ENCODE data around the gene BCAR3.
A peak's percentile ranks its signal among the peaks of the same experiment; 100 is the strongest.
"Not testable (repeated sequence)": the region's sequence is repeated elsewhere in the genome, so short reads cannot be mapped to it uniquely, and the experiment has no call there.

BCAR3 gene

DNA sequence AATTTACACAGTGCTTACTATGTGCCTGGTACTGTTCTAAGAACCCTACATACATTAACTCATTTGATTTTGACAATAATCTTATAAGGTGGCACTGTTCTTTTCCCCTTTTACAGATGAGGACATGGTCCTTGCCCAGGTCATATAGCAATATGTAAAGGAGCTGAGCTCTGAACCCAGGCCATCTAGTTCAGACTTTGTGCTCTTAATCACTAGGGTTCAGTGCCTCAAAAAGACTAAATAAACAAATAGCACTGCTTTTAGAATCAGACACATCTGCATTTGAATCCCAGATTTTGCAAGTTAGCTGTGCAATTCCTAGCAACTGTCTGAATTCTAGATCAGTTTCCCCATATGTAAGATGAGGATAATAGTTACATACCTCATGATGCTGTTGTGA, 8.7 kb upstream of the BCAR3 start:
- DNase-seq (ENCODE audit: low read depth in 1 of 2, low spot score in 1 of 2) = no peak

DNA sequence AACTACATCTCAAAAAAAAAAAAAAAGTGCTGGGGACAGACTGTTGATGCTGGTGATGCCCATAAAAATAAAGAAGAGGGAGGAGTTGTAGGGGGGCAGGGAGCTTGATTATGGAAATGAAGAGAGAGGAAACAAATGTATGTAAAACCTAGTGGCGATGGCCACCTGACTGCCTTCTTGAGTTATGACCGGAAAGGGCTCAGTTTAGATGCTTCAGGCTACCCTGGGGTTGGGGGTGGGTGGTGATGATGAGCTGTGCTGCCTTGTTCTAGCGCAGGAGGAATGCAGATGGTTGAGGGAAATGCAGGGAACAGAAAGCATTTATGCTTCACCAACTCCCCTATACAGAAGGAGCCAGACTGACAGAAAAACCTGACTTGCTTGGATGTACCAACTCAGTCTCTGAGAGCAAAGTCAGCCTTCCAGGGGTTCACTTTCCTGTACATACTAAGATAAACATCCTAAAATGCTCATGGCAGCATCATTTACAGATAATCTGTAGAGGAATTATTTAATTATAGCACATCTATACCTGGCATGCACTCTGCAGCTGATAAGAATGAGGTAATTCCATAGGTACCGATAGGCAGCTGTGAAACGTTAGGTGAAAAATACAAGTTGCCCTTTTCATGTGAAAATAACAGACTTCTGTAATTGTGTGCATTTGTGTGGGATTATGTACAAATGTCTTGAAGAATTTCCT, 8.0 kb upstream of the BCAR3 start:
- DNase-seq (ENCODE audit: low read depth in 1 of 2, low spot score in 1 of 2) = no peak

DNA sequence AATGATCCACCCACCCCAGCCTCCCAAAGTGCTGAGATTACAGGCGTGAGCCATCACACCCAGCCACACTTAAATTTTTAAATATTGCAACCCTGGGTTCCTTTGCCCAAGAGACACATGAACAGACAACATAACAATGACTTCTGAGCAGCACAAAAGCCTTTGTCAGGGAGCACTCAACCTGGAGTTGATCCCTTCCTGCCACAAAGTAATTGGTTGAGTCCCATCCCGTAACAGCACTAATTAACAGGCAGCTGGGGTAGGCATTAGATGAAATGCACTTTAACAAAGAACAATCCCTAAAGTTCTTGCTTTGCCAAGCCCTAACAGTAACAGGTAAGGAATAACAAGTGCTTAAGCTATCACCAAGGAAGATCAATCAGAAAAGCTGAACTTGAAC, 5.9 kb upstream of the BCAR3 start:
- no peak for DNase-seq (ENCODE audit: low read depth in 1 of 2, low spot score in 1 of 2)

DNA sequence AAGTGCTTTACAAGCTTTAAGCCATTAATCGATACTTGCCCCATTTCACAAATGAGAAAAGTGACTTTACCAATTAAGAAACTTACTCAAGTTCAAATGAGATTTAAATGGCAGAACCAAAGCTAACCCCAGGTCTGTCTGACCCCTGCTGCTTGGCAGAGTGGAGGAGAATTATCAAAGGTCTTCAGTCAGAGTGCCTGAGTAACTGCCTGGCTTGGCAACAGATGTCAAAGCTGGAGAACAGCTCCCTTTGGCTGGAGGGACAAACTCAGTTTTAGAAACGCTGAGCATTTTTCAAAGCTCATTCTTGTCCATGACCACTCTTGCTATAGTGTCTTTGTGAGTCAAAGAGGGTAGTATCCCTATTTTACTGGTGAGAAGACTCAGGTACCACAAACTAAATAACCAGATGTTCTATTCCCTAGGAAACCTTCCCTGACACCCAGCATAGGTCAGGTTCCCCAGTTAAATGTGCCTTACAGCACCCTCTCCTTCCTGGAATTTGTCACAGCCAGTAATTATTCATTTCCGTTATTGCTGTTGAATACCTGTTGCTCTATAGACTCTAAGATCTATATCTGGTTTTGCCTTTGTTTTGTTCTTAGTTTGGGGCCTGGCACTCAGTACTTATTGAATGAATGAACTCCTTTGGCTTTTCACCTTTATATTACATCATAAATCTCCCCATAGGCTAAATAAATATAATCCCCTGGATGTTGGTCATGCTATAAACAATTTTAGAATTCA, 5.0 kb upstream of the BCAR3 start:
- DNase-seq (ENCODE audit: low read depth in 1 of 2, low spot score in 1 of 2) = no peak

DNA sequence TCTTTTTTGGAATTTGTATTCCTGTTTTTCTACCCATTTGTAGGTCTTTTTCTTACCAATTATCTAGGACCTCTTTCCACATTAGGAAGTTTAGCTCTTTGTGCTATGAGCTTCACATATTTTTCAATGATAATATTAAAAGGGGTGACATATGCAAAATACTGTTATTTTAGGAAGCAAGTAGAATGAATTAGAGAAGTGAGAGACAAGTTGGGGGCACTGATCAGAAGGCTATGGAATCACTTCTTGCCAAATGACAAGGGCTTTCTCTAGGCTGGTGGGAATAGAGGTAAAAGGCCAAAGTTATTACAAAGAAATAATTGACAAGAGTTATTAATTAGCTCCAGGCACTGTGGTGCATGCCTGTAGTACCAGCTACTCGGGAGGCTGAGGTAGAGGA, 4.3 kb upstream of the BCAR3 start:
- no peak for DNase-seq (ENCODE audit: low read depth in 1 of 2, low spot score in 1 of 2)

DNA sequence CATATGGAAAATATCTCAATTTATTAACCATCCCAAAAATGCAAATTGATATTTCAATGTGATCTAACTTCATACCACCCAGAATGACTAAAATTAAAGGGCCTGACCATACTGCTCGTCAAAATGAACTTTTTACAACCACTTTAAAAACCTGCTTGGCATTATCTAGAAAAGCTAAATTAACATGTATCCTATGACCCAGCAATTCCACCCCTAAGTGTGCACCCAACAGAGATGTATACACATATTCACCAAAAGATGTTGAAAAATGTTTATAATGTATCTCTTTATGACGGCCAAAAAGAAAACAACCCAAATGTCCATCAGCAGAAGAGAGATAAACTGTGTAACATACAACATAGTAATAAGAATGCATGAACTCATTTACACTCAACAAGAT, 1.6 kb upstream of the BCAR3 start:
- DNase-seq (ENCODE audit: low read depth in 1 of 2, low spot score in 1 of 2) = no peak

DNA sequence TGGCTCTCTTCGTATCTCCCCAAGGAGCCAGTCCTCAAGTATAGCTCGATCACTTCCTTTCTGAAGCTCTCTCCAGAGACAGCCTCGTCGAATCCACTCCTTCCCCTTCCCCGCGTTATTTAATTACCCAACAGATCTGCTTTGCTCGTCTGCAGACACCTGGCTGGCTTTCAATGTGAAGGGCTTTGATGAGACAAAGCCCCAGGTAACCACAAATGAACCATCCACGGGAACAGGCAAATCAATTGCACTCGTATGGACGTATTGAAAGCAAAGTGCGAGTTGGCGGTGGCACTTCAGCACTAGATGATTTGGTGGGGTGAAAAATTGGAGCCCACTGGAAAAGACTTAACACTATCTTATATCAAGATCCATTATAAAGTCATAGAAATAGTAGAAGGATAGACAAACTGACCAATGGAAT, 364 bp upstream of the BCAR3 start:
- DNase-seq (ENCODE audit: low read depth in 1 of 2, low spot score in 1 of 2) = no peak

DNA sequence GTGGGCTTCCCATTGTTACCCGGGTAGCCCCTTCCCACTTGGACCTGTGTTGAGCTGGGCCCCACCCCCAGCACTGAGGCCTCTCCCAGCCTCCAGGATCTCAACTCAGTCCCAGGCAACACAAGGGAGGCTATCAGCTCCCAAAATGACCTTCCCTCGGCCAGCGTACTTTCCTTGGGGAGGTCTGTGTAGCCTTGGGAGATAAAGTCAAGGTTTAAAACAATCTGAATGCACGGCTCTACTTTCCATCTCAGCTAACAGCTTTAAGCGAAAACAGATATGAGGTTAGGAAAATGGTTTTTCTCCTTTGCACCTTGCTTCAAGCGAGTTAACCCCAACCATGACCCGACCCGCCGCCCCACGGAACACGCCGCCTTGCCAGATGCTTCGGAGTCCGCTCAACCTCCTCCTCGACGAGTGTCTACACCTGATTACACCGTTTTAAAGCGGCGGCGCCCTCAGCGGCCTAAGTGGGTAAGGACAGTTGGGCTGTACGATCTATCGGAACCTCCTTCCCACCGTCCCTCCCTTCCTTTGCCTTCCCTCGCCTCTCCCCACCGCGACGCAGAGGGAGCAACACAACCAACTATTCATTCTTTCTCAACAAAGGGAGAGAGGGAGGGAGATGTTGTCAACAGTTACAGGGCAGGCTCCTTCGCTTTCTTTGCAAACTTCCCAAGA, 1.1 kb downstream of the BCAR3 start:
- peak in 1 of 2 donors; percentile 29 for DNase-seq (ENCODE audit: low read depth in 1 of 2, low spot score in 1 of 2)

DNA sequence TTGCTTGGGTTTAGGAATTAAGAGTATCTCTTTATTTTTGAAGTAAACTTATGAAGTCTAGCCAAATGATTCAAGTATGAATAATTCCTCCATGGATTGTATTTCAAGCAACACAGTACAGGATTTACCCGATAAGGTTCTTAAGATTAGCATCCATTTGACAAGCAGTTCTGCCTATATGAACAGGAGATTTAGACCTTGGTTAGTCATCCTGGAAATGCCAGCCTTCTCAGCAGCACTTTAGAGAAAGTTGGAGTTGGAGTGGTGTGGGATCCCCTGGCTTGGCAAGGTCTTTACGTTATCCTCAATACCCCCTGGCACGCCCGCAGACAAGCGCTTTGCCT, 1.6 kb downstream of the BCAR3 start:
- DNase-seq (ENCODE audit: low read depth in 1 of 2, low spot score in 1 of 2) = no peak

DNA sequence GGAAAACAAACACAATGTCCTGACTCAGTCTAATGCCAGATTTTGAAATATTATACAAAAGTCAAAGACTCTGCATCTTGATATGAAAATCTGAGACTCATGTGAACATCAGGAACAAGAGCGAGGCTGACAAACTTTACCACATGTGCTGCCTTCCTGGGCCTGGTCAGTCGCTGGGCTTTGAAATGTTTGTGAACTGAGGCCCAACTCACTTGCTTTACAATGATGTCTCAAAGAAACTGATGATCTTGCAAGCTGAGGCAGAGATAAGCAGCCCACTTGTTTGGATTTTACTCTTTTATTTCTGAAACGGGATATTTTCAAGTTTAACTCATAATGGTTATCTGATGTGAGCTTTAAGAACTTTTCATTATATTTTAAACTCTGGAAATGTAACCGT, 2.1 kb downstream of the BCAR3 start:
- no peak for DNase-seq (ENCODE audit: low read depth in 1 of 2, low spot score in 1 of 2)

DNA sequence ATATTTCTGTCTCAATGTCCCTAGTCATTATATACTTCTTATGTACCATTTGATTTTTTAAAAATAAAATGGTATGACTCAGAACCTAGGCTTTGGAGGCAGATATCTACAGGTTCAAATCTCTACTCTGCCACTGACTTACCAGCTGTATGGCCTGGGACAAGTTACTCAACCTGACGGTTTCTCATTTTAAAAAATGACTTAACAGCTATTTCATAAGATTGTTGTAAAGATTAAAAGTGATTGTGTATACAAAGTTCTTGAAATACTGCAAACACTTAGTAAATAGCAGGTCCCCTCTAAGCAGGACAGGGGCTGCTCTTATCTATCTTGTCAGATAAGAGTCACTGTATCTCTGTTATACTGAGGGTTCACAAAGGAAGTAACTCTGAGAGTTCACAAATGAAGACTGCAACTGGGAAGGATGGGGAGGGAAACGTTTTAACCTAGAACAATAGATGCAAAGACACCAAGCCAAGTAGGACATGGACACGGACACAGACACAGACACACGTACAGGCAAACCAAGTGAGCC, 2.6 kb downstream of the BCAR3 start:
- no peak for DNase-seq (ENCODE audit: low read depth in 1 of 2, low spot score in 1 of 2)

DNA sequence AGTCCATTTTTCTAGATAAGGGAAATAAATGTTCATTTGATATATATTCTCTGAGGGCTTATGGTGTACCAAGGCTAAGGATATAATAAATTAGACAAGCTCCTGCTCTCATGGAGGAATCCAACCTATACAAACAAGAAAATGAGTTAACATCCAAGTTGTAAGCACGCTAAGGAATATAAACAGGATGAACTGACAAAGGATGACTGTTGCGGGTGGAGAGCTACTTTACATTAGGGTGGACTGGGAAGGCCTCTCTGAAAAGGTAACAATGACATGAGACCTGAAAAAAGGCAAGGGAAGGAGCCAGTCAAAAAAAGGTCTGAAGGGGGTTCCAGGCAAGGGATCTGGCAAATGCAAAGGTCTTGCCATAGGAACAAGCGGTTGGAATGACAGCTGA, 3.1 kb downstream of the BCAR3 start:
- no peak for DNase-seq (ENCODE audit: low read depth in 1 of 2, low spot score in 1 of 2)

DNA sequence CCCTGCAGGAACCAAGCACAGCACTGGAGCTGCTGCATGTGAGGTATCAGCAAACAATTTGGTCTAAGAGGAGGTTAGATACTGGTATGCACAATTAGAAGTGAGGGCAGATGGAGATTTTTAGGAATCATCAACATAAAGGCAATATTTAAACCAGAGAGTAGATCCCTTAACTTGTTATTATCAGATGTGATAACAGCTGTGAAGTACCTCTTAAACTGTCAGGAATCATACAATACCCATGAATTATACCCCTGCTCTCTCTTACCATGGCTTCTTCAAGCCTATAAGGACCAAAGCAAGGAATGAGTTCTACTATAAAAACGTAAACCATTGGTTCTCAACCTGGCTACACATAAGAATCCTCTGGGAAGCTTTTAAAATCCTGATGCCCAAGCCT, 3.9 kb downstream of the BCAR3 start:
- no peak for DNase-seq (ENCODE audit: low read depth in 1 of 2, low spot score in 1 of 2)

DNA sequence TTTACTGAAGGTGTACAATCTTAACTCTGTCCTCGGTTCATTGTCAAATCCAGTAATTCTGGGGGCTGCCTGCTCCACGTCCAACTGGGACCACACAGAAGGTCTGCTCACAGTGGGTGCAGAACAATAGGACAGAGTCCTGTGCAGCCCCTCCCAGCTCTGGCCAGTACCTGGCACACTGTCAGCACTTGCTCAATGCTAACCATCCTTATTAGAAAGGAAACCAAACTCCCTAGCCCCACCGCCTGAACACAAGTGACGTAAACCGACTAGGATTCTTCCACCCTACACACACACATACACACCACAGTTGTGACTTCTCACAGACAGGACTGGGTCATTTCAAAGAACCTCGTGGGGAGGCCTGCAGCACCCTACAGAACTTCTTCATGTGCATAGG, 5.2 kb downstream of the BCAR3 start:
- no peak for DNase-seq (ENCODE audit: low read depth in 1 of 2, low spot score in 1 of 2)

DNA sequence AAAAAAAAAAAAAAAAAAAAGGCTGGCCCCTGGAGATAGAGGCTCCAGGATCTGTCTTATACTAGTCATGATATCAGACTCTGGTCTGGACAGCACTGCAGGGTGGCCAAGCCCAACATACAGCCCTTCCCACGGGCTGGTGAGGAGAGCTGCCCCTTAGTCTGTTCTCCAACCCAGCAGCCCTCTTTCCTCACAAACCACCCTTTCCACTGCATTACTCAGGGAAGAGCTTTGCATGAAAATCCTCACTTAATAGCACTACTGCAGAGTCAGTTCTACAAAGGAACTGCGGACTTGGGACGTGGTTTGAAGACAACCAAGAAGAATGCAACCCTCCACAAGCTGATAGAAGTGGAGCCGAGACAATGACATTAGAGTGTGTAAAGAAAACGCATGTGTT, 5.7 kb downstream of the BCAR3 start:
- DNase-seq (ENCODE audit: low read depth in 1 of 2, low spot score in 1 of 2) = no peak

DNA sequence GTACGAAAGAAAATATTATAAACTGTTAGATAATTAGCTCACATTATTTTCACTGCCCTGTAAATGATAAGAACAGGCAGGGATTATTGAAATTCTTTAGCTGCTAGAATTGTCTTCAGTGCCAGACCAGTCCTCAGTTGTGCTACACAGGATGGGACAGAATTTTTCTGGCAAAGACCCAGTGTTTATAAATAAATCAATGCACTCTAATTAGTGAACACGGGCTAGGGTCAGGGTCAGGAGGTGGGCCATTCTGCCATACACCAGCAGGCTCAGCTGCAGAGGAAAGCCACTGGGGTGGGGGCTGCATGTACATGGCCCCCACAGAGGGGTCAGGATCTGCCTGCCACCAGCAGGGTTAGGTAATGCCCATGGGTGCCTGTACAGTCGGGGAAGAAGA, 6.4 kb downstream of the BCAR3 start:
- DNase-seq (ENCODE audit: low read depth in 1 of 2, low spot score in 1 of 2) = no peak

DNA sequence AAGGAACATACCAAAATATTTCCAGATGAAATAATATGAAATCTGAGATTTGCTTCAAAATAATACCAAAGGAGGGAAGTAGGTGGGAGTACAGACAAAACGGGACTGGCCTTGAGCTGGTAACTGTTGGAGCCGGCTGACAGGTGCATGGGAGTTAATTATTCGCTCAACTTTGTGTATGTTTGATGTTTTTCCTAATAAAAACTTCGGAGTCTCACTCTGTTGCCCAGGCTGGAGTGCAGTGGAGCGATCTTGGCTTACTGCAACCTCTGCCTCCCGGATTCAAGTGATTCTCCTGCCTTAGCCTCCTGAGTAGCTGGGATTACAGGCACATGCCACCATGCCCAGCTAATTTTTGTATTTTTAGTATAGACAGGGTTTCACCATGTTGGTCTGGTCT, 7.6 kb downstream of the BCAR3 start:
- DNase-seq (ENCODE audit: low read depth in 1 of 2, low spot score in 1 of 2) = not testable (repeated sequence)

DNA sequence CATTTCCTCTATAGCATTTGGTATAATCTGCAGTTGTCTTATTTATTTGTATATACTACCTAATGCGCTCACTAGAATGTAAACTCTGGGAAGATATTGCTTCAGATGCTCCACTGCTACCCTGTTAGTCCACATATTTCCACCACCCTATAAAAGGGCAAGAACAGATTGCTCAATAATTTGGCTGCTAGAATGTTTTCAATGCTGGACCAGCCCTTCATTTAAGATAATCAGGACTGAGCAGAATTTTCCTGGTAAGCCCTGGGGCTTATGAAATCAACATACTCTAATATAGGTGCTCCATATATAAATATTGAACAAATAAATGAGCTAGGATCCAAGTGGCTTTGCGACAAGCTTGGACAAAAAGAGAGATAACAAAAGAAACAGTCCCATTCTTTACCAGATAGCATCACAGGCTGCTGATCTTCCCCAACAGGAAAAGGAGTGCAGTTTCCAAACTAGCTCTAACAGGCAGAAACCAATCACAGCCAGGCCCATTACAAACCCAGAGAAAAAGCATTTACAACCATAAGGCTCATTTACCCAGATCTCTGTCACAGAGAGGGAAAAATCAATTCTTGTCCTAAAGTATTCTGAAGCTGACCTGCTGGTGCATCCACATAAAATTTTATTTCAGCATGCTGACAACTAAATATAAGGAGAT, 8.3 kb downstream of the BCAR3 start:
- no peak for DNase-seq (ENCODE audit: low read depth in 1 of 2, low spot score in 1 of 2)

DNA sequence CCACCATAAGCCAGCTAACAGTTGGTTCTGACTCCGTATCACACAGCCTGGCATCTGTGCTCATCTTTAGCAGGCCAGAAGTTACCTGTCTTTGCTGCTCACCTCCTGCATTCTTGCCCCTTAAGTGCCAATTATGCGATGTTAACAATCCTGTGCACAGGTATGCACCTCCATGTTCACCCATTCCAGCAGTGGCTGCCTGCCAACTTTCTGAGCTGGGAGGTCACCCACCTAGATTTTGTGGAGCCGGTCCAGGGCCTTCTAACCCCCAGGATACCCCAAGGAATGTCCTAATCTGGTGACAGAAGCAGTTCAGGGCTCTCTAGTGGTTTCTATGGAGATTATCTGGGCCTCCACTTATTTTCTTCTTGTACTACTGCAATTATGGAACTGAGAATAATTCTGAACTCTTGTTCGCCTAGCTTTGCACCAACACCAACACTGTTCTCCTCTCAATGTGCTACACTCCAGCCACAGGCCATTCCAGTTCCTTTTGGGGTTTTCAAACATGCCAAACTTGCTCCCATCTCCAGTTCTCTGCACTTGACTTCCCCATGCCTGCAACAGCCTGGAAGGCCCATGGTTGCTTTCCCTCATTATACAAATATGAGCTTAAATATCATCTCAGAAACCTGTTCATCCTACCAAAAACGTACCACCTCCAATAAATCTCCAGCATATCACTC, 9.0 kb downstream of the BCAR3 start:
- DNase-seq (ENCODE audit: low read depth in 1 of 2, low spot score in 1 of 2) = no peak

DNA sequence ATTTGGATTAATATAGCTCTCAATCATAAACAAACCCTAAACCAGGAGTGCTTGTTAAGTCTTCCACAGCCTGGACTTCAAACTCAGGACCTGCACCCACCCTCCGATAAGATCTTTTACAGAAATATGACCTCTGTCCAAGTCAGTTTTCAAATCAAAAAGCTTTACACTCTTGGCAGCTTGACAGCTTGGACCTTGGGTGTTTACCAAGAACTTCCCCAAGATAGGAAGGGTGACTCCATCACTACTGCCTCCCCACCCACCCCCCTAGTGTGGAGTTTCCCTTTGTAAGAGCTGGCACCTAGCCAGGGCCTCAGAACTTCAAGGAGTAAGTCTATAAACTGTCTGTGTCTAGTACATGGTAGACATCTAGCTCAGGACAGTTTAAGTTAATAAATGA, 9.6 kb downstream of the BCAR3 start:
- no peak for DNase-seq (ENCODE audit: low read depth in 1 of 2, low spot score in 1 of 2)

DNA sequence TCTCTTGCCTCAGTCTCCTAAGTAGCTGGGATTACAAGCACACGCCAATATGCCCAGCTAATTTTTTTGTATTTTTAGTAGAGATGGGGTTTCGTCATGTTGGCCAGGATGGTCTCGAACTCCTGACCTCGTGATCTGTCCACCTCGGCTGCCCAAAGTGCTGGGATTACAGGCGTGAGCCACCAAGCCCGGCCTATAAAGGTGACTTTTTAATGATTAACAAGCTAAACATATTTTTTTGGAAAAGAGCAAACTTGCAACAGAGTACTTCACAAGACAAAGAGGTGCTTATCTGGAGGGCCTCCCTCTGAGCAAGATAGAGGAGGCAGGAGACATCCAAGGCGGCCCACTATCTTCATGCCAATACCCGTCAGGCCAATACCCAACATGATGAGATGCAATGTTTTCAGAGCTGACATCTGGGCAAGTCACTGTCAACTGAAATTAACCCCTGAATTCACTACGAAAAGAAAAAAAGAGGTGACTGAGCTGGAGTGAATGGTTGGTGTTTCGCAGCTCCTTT, 10.5 kb downstream of the BCAR3 start:
- DNase-seq (ENCODE audit: low read depth in 1 of 2, low spot score in 1 of 2) = no peak
